ENCODE data around the gene APOF. TPM values are rescaled to one million over a fixed set of nuclear protein-coding genes. Genes with fewer than 3 reads are reported as not detected.

Gene APOF, protein sequence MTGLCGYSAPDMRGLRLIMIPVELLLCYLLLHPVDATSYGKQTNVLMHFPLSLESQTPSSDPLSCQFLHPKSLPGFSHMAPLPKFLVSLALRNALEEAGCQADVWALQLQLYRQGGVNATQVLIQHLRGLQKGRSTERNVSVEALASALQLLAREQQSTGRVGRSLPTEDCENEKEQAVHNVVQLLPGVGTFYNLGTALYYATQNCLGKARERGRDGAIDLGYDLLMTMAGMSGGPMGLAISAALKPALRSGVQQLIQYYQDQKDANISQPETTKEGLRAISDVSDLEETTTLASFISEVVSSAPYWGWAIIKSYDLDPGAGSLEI
- total RNA-seq (2022; extraction: Qiagen RNA extraction; ENCODE audit: low read depth): not detected in 5 replicates

DNA sequence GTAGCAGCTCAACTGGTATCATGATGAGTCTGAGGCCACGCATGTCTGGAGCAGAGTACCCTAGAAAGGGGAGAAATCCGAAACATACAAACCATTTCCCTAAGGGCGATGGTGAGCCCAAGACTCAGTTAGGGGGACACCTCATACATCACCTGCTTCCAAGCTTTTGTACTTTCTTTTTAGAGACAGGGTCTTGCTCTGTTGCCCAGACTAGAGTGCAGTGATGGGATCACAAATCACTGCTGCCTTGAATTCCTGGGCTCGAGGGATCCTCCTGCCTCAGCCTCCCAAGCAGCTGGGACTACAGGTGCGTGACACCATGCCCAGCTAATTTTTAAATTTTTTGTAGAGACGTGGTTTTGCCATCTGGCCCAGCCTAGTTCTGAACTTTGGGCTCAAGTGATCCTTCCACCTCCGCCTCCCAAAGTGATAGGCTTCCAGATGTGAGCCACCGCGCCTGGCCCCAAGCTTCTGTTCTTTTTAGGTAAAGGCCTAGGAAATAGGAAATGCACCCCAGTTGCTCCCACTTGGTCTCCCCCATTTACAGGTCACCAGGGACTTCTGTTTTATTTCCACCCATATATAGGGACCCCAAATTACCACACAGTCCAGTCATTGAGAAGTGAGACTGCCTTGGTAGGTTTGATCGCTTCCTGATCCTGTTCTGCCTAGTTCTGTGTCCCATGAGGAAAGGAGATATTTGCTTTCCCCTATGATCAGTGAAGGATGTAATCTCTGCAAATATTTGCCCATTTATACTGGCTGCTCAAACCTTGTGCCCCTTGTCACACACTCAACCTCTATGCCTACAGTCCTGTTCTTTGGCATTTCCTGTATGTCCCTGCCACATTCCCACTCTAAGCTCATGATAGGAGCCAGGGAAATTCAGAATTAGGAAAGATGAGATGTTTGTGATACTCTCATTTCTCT is at the start of gene APOF:
Gene APOF (minus strand): TSS at position 728 of the 930 bp plus-strand sequence. CDS start 112 bp downstream, at position 616.

DNA sequence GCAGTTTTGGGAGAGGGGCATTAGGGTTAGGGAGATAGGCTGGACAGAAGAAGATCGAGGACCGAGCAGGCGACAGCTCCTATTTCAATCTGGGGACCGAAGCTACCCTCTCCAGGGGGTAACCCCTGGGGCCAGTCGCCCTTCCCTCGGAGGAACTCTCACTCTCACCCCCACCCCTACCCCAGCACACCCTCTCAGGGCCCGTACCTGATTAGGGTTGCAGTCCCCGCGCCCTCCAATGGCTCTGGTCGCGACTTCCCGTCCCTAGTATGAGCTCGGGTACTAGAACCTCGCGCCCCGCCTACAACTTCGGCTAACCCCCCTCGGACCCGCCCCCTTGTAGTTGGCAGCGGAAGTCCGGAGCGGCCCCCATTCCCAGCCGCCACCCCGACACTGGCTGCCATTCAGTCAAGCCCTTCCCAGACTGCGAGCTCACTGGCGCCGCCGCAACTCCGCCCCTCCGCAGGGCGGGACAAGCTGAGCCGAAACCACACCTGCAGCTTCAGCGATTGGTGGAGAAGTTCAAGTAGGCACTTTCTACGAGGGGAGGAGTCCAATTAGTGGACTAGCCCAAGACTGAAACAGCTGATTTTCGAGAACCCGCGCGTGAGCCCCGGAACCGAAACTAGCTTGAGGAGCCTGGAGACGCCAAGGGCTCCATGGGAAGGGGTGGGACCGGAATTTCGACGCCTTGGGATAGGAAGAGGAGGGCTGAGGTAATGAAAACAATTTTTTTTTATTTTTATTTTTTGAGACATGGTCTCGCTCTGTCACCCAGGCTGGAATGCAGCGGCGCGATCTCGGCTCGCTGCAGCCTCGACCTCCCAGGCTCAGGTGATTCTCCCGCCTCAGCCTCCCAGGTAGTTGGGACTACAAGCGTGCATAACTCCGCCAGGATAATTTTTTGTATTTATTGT is 2.5 kb downstream of the APOF start, which contains the start of gene STAT2:
Gene STAT2 (minus strand): TSS at position 257 of the 917 bp plus-strand sequence. CDS start 3,536 bp downstream, outside the sequence.

DNA sequence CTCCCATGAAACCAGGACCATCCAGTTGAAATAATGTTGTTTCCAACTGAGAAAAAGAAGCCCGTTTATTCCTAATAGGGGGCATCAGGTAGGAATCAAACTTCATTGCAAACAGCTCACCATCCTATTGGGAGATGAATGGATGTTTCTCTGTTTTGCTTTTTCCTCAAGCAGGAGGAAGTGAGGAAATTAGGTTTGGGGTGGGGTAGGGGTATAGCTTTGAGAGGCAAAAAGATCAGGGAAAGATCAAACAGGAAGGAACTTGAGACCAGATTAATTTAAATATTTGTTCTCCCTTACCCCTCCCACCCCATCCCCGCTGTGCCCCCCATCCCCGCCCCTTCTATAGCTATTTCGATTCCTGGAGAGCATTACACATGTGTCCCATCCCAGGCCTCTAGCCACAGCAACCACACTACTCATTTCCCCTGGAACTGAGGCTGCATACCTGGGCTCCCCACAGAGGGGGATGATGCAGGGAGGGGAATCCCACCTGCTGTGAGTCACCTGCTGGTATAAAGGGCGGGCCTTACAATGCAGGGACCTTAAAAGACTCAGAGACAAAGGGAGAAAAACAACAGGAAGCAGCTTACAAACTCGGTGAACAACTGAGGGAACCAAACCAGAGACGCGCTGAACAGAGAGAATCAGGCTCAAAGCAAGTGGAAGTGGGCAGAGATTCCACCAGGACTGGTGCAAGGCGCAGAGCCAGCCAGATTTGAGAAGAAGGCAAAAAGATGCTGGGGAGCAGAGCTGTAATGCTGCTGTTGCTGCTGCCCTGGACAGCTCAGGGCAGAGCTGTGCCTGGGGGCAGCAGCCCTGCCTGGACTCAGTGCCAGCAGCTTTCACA is 24.1 kb downstream of the APOF start, which contains the start of gene IL23A:
Gene IL23A (plus strand): TSS at position 577 of the 850 bp plus-strand sequence. CDS start 161 bp downstream, at position 738.

DNA sequence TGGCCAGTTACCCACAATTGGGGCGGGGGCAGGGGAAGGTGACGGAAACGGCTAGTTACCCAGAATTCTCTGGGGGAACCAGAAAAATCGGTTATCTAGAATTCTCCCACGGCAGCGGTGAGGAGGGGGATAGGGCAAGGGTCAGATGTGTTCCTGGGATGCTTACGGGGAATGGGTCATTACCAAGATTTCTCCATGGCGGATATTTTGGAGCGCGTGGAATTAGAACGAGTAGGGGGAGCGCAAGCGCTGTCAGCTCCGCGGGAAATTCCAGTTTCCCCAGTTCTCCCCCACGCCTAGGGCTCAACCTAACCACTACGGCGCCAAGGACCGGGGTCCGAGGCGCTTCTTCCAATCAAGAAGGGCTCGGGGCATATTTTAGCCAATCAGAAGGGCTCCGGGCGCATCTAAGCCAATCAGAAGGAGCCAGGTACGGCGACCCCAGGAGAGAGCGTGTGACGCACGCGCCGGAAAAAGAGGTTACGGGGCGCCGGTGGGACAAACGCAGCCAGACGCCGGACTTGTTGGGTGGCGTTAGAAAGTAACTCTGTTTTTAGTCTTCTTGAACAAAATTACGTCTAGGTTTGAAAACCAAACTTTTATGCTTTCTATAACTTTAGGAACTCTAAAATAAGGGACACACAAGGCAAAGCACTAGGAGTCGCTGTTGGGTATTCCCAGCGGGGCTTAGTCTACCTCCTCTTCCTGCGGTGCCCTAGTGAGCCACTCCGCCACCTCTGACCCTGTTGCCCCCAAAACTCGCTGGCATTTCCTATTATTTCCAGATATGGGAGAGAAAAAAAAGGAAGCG is 28.8 kb downstream of the APOF start, which contains the start of gene PAN2:
Gene PAN2 (minus strand): TSS at position 322 of the 811 bp plus-strand sequence. CDS start 906 bp downstream, outside the sequence.

DNA sequence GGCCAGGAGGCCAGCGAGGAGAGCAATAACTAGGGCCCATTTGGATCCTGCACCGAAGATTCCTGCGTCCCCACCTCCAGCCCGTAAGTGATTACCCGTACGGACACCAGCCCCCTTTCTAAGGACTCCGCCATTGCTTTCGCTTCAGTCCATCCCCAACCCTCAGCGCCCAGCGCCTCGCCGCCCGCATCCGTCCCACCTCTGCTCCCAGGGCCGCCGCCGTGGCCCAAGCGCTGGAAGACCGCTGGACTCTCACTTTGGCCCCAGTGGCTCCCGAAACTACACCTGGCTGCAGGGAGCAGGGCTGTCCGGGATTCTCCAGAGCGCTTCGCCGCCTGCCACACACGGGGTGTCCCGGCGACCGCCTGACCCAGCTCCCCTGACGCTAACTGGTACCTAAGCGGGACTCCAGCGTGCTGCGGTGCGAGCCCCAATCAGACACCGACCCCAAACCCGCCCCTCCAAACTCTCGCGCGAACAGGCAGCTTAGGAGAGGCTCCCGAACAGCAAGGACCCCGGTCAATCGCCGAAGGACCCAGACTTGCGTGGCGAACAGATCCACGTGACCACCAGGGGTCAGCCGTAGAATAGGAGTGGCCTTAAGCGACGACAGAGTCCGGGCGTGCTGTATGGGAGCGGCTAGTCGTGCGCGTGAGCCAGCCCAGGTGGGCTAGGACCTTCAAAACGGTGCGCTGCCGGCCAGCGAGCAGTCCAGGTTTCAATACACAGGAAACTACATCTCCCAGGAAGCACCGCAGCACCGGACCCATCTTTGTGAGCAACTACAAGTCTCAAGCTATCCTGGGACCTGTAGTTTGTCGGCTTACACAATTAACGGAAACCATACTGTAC is 46.8 kb downstream of the APOF start, which contains the start of gene CNPY2:
Gene CNPY2 (minus strand): TSS at position 367 of the 852 bp plus-strand sequence. CDS start 771 bp downstream, outside the sequence.

Other genes with a start within 250 kb of the APOF start
- 5,029 to 5,699 TPM (median 5,618 TPM) in 5 replicates for gene RPL41, start 246.2 kb downstream of the APOF start, total RNA-seq (2022; extraction: Qiagen RNA extraction; ENCODE audit: low read depth)
- 2.4 to 3.5 TPM (median 2.9 TPM) in 5 replicates for gene ZC3H10, start 244.6 kb downstream of the APOF start, total RNA-seq (2022; extraction: Qiagen RNA extraction; ENCODE audit: low read depth)
- gene ESYT1, start 234.6 kb downstream of the APOF start, total RNA-seq (2022; extraction: Qiagen RNA extraction; ENCODE audit: low read depth): 66.7 to 76.5 TPM (median 73.7 TPM) in 5 replicates
- 75.2 to 83.1 TPM (median 78.1 TPM) in 5 replicates for gene MYL6B, start 210.3 kb downstream of the APOF start, total RNA-seq (2022; extraction: Qiagen RNA extraction; ENCODE audit: low read depth)
- 1,968 to 3,082 TPM (median 2,070 TPM) in 5 replicates for gene MYL6, start 204.5 kb downstream of the APOF start, total RNA-seq (2022; extraction: Qiagen RNA extraction; ENCODE audit: low read depth)
- 31.4 to 42.9 TPM (median 38.9 TPM) in 5 replicates for gene SMARCC2, start 173.4 kb downstream of the APOF start, total RNA-seq (2022; extraction: Qiagen RNA extraction; ENCODE audit: low read depth)
- gene RNF41, start 140.9 kb downstream of the APOF start, total RNA-seq (2022; extraction: Qiagen RNA extraction; ENCODE audit: low read depth): 22.1 to 26.5 TPM (median 25.7 TPM) in 5 replicates
- 61.7 to 64.4 TPM (median 62.6 TPM) in 5 replicates for gene NABP2, start 138.5 kb downstream of the APOF start, total RNA-seq (2022; extraction: Qiagen RNA extraction; ENCODE audit: low read depth)
- gene SLC39A5, start 132.8 kb downstream of the APOF start, total RNA-seq (2022; extraction: Qiagen RNA extraction; ENCODE audit: low read depth): 0.14 TPM in 1 of 5 replicates, not detected in the others
- 41.6 to 52.3 TPM (median 47.6 TPM) in 5 replicates for gene ANKRD52, start 104.5 kb downstream of the APOF start, total RNA-seq (2022; extraction: Qiagen RNA extraction; ENCODE audit: low read depth)
- gene COQ10A, start 95.9 kb downstream of the APOF start, total RNA-seq (2022; extraction: Qiagen RNA extraction; ENCODE audit: low read depth): 18.9 to 20.5 TPM (median 19.7 TPM) in 5 replicates
- 157 to 191 TPM (median 164 TPM) in 5 replicates for gene CS, start 62.5 kb downstream of the APOF start, total RNA-seq (2022; extraction: Qiagen RNA extraction; ENCODE audit: low read depth)
- gene CNPY2, start 46.9 kb downstream of the APOF start, total RNA-seq (2022; extraction: Qiagen RNA extraction; ENCODE audit: low read depth): 115 to 154 TPM (median 150 TPM) in 5 replicates
- gene PAN2, start 28.9 kb downstream of the APOF start, total RNA-seq (2022; extraction: Qiagen RNA extraction; ENCODE audit: low read depth): 13.4 to 17.8 TPM (median 16.8 TPM) in 5 replicates
- gene IL23A, start 24.0 kb downstream of the APOF start, total RNA-seq (2022; extraction: Qiagen RNA extraction; ENCODE audit: low read depth): 0.32 to 0.84 TPM (median 0.50 TPM) in 5 replicates
- 10.0 to 15.3 TPM (median 14.0 TPM) in 5 replicates for gene STAT2, start 2.8 kb downstream of the APOF start, total RNA-seq (2022; extraction: Qiagen RNA extraction; ENCODE audit: low read depth)
- 35.0 to 42.2 TPM (median 41.8 TPM) in 5 replicates for gene TIMELESS, start 86.6 kb upstream of the APOF start, total RNA-seq (2022; extraction: Qiagen RNA extraction; ENCODE audit: low read depth)
- gene MIP, start 91.8 kb upstream of the APOF start, total RNA-seq (2022; extraction: Qiagen RNA extraction; ENCODE audit: low read depth): 0.15 to 0.30 TPM in 2 of 5 replicates, not detected in the others
- 1.9 to 2.0 TPM (median 2.0 TPM) in 5 replicates for gene SPRYD4, start 105.7 kb upstream of the APOF start, total RNA-seq (2022; extraction: Qiagen RNA extraction; ENCODE audit: low read depth)
- 0.07 to 0.26 TPM (median 0.22 TPM) in 4 of 5 replicates, not detected in the other for gene GLS2, start 125.3 kb upstream of the APOF start, total RNA-seq (2022; extraction: Qiagen RNA extraction; ENCODE audit: low read depth)
- gene RBMS2, start 159.0 kb upstream of the APOF start, total RNA-seq (2022; extraction: Qiagen RNA extraction; ENCODE audit: low read depth): 13.4 to 28.7 TPM (median 17.0 TPM) in 5 replicates